ENCODE measurements around the gene SKIC3. TPM values are rescaled to one million over a fixed set of nuclear protein-coding genes. Genes with fewer than 3 reads are reported as not detected.

The SKIC3 gene
- total and polyA plus RNA-seq, 10 of the 15 experiments (the other 5 are each of a cell fraction or from before 2014, with no cell fraction given) = 23.6 to 73.7 (median 55.6) TPM

DNA sequence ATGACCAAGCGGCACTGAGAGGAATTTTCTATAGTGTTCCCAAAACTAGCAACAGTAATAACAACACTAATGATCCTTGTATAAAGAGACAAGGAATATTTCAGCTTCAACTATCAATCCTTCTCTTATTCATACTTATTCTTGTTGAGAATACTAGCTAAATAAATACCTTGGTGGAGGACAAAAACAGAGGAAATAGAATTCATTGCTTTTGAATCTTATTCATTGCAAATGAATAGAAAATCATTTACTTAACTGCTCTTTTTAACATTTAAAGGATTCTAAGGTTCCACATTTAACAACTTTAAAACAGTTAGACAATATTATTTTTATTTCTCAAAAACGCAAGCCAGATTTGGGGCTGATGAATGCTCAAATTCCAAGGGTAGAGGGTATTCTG lies 22.4 kb downstream of the SKIC3 start:
- FAIRE-seq (peak; percentile 7), ATAC-seq (no peak)

More for the DNA sequence above, 22.4 kb downstream of the SKIC3 start:
- SMC1A ChIA-PET (ENCODE audit: uncharacterized antibody, unreplicated experiment) = interaction anchor here (0.6 to 1.5 kb wide), 5 partner anchors 9 to 359 kb away, joined by 3 read pairs; no protein-coding TSS in a partner anchor
- TF ChIP-seq GATAD2B (conservative IDR thresholded peaks at IDR 0.05; ENCODE audit: low read depth) = no peak
- TF ChIP-seq CBFB (IDR thresholded peaks at IDR 0.05; ENCODE audit: low read depth) = no peak
- TF ChIP-seq, protein P1, sequence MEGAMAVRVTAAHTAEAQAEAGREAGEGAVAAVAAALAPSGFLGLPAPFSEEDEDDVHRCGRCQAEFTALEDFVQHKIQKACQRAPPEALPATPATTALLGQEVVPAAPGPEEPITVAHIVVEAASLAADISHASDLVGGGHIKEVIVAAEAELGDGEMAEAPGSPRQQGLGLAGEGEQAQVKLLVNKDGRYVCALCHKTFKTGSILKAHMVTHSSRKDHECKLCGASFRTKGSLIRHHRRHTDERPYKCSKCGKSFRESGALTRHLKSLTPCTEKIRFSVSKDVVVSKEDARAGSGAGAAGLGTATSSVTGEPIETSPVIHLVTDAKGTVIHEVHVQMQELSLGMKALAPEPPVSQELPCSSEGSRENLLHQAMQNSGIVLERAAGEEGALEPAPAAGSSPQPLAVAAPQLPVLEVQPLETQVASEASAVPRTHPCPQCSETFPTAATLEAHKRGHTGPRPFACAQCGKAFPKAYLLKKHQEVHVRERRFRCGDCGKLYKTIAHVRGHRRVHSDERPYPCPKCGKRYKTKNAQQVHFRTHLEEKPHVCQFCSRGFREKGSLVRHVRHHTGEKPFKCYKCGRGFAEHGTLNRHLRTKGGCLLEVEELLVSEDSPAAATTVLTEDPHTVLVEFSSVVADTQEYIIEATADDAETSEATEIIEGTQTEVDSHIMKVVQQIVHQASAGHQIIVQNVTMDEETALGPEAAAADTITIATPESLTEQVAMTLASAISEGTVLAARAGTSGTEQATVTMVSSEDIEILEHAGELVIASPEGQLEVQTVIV (IDR thresholded peaks at IDR 0.05; ENCODE audit: borderline replicate concordance, partially characterized antibody) = no peak
- TF ChIP-seq SUPT20H (IDR thresholded peaks at IDR 0.05; ENCODE audit: borderline replicate concordance, control insufficient read depth, low read depth, low read length) = no peak
- TF ChIP-seq RCOR1 (conservative IDR thresholded peaks at IDR 0.05; ENCODE audit: low read depth, low read length) = no peak
- no peak for TF ChIP-seq IKZF1 (conservative IDR thresholded peaks at IDR 0.05)
- TF ChIP-seq MEF2A (IDR thresholded peaks at IDR 0.05; ENCODE audit: insufficient read depth, low read depth, low read length) = no peak
- no peak for TF ChIP-seq NRF1 (conservative IDR thresholded peaks at IDR 0.05; ENCODE audit: low read depth, low read length)
- TF ChIP-seq SMARCA5 (IDR thresholded peaks at IDR 0.05) = no peak
- TF ChIP-seq, protein P2, sequence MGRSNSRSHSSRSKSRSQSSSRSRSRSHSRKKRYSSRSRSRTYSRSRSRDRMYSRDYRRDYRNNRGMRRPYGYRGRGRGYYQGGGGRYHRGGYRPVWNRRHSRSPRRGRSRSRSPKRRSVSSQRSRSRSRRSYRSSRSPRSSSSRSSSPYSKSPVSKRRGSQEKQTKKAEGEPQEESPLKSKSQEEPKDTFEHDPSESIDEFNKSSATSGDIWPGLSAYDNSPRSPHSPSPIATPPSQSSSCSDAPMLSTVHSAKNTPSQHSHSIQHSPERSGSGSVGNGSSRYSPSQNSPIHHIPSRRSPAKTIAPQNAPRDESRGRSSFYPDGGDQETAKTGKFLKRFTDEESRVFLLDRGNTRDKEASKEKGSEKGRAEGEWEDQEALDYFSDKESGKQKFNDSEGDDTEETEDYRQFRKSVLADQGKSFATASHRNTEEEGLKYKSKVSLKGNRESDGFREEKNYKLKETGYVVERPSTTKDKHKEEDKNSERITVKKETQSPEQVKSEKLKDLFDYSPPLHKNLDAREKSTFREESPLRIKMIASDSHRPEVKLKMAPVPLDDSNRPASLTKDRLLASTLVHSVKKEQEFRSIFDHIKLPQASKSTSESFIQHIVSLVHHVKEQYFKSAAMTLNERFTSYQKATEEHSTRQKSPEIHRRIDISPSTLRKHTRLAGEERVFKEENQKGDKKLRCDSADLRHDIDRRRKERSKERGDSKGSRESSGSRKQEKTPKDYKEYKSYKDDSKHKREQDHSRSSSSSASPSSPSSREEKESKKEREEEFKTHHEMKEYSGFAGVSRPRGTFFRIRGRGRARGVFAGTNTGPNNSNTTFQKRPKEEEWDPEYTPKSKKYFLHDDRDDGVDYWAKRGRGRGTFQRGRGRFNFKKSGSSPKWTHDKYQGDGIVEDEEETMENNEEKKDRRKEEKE (IDR thresholded peaks at IDR 0.05) = no peak
- BruUV-seq (replicated peaks) = no TSS peak
- in situ Hi-C loops (cut with MboI) = no loop called here
- no peak overlapping the region for H2AFZ ChIP-seq (ENCODE audit: control insufficient read depth, low read depth, low read length)
- peaks cover 4% of the 10 kb centered on the region; the same call in 1 of the 2 replicates for H3K4me1 ChIP-seq (ENCODE audit: control insufficient read depth, insufficient read depth, low read length)
- RAD21 ChIA-PET (ENCODE audit: unreplicated experiment) = interaction anchor here (1.1 kb wide), 1 partner anchor 563 kb away, joined by 3 read pairs; no protein-coding TSS in a partner anchor
- H3K36me3 ChIP-seq (ENCODE audit: control insufficient read depth in 2 of 2, insufficient read depth in 2 of 2, low read length in 1 of 2) = peaks cover 3 to 8% of the 10 kb centered on the region in 2 experiments; a peak in 2 of 4 replicates
- POLR2A ChIA-PET = interaction anchor here (0.7 to 1.5 kb wide), 2 partner anchors 8 to 9 kb away, joined by 4 read pairs; no protein-coding TSS in a partner anchor
- no peaks in the 10 kb centered on the region for H3K9me3 ChIP-seq (replicated peaks; ENCODE audit: control insufficient read depth, insufficient read depth, low read length)
- H4K20me1 ChIP-seq (ENCODE audit: control insufficient read depth, insufficient read depth) = no peaks in the 10 kb centered on the region
- H3K27me3 ChIP-seq (replicated peaks in 1 of 2; ENCODE audit: control insufficient read depth in 2 of 2, insufficient read depth in 2 of 2, low read length in 1 of 2) = no peaks in the 10 kb centered on the region
- CTCF ChIA-PET = interaction anchor here (1.7 kb wide), 1 partner anchor 9 kb away, joined by 5 read pairs; no protein-coding TSS in a partner anchor
- no peak for DNase-seq (ENCODE audit: low read depth, low spot score)
- no peak overlapping the region for H3K4me2 ChIP-seq (ENCODE audit: control insufficient read depth, insufficient read depth)
- 94% methylated on average over 2 of the region's 2 CpGs for WGBS (ENCODE audit: insufficient coverage, insufficient replicate concordance, low lambda C conversion rate, missing lambda C conversion rate)
- H3K27ac ChIP-seq (ENCODE audit: control insufficient read depth, insufficient read depth) = no peak overlapping the region
- no peak overlapping the region for H3K9ac ChIP-seq (ENCODE audit: control insufficient read depth, insufficient read depth, low read length)
- H3K4me3 ChIP-seq = no peak overlapping the region
- intact Hi-C loops (cut with micrococcal nuclease; ENCODE audit: unreplicated experiment) = no loop called here
- H3K79me2 ChIP-seq (ENCODE audit: control insufficient read depth, insufficient read depth, low read length) = no peaks in the 10 kb centered on the region
